ENCODE data around the gene ITPR1. TPM values are rescaled to one million over a fixed set of nuclear protein-coding genes. Genes with fewer than 3 reads are reported as not detected.

Gene ITPR1
- total RNA-seq, 1 experiment from 2014 or later, result 7.5 TPM

DNA sequence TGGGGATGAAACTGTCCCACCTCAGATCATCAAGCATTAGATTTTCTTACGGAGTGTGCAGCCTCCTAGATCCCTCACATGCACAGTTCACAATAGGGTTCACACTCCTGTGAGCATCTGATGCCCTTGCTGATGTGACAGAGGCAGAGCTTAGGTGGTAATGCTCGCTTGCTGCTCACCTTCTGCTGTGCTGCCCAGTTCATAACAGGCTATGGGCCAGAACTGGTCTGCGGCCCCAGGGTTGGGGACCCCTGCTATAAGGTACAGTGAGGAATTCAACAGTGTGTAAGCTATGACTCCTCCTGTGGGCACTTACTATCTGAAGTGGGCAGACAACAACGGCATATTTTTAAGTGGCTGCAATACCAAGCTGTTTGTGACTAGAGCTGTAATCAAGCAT lies 298.2 kb downstream of the ITPR1 start:
- Mint-ChIP-seq H3K27ac (ENCODE audit: low read depth, unreplicated experiment) (no peak overlapping the region), H3K27me3 (ENCODE audit: insufficient read depth, unreplicated experiment) (no peaks in the 10 kb centered on the region), H3K9me3 (ENCODE audit: unreplicated experiment) (no peaks in the 10 kb centered on the region), H3K4me3 (ENCODE audit: unreplicated experiment) (no peak overlapping the region), H3K36me3 (ENCODE audit: insufficient read depth, unreplicated experiment) (peaks cover 4% of the 10 kb centered on the region), H3K4me1 (ENCODE audit: insufficient read depth, unreplicated experiment) (peaks cover 4% of the 10 kb centered on the region)
- POLR2A ChIA-PET, result no interaction called here
- intact Hi-C loops (cut with micrococcal nuclease), result no loop called here
- CTCF ChIA-PET, result no interaction called here
- DNase-seq (ENCODE audit: unreplicated experiment), result no peak
- TF ChIP-seq, protein P1, sequence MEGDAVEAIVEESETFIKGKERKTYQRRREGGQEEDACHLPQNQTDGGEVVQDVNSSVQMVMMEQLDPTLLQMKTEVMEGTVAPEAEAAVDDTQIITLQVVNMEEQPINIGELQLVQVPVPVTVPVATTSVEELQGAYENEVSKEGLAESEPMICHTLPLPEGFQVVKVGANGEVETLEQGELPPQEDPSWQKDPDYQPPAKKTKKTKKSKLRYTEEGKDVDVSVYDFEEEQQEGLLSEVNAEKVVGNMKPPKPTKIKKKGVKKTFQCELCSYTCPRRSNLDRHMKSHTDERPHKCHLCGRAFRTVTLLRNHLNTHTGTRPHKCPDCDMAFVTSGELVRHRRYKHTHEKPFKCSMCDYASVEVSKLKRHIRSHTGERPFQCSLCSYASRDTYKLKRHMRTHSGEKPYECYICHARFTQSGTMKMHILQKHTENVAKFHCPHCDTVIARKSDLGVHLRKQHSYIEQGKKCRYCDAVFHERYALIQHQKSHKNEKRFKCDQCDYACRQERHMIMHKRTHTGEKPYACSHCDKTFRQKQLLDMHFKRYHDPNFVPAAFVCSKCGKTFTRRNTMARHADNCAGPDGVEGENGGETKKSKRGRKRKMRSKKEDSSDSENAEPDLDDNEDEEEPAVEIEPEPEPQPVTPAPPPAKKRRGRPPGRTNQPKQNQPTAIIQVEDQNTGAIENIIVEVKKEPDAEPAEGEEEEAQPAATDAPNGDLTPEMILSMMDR (IDR thresholded peaks at IDR 0.05; ENCODE audit: unreplicated experiment), result no peak
- no TSS peak for BruUV-seq (replicated peaks)

DNA sequence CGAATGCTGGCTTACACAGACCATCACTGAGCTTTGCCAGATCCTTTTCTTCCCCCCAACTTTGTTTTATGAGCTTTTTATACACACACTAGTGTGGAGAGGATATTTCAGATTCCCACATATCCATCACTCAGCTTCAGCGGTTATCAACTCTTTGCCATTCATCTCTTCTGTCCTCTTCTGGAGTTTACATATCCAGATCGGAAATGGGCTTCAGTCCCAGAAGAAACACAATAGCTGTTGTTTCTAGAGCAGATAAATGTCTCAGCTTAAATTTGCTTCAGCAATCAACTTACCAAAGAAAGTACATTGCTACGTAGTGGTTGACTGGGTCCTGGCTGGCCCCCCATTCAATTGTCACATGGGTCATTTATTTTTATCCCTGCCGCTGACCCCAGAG lies 300.2 kb downstream of the ITPR1 start:
- Mint-ChIP-seq H3K4me1 (ENCODE audit: insufficient read depth, unreplicated experiment) (peaks cover 4% of the 10 kb centered on the region), H3K4me3 (ENCODE audit: unreplicated experiment) (no peak overlapping the region), H3K27me3 (ENCODE audit: insufficient read depth, unreplicated experiment) (no peaks in the 10 kb centered on the region), H3K27ac (ENCODE audit: low read depth, unreplicated experiment) (no peak overlapping the region), H3K9me3 (ENCODE audit: unreplicated experiment) (no peaks in the 10 kb centered on the region), H3K36me3 (ENCODE audit: insufficient read depth, unreplicated experiment) (peaks cover 4% of the 10 kb centered on the region)
- no peak for DNase-seq (ENCODE audit: unreplicated experiment)
- CTCF ChIA-PET, result no interaction called here
- TF ChIP-seq, protein P1 (IDR thresholded peaks at IDR 0.05; ENCODE audit: unreplicated experiment), result no peak
- intact Hi-C loops (cut with micrococcal nuclease), result no loop called here
- POLR2A ChIA-PET, result no interaction called here
- no TSS peak for BruUV-seq (replicated peaks)

DNA sequence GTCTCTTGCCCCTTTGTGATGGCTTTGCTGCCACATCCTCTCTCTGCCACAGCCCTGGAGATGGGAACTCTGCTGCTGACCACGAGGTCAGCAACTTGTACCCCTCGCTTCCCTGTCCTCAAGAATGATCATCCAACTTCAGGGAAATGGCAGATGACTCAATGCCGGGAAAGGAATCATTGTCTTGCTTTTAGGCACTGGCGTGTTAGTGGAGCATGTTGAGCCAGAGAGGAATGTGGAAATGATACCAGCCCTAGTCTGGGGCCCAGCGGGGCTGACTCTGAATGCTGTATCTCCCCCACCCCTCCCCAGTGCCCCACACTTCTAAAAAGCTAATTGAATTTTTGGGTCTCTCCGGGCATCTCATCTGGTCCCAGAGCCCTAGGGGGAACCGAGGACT lies 301.2 kb downstream of the ITPR1 start:
- POLR2A ChIA-PET, result no interaction called here
- no TSS peak for BruUV-seq (replicated peaks)
- H3K4me3 Mint-ChIP-seq (ENCODE audit: unreplicated experiment), result no peak overlapping the region
- no peak overlapping the region for H3K27ac Mint-ChIP-seq (ENCODE audit: low read depth, unreplicated experiment)
- H3K9me3 Mint-ChIP-seq (ENCODE audit: unreplicated experiment), result no peaks in the 10 kb centered on the region
- peaks cover 4% of the 10 kb centered on the region for H3K36me3 Mint-ChIP-seq (ENCODE audit: insufficient read depth, unreplicated experiment)
- DNase-seq (ENCODE audit: unreplicated experiment), result no peak
- no peaks in the 10 kb centered on the region for H3K27me3 Mint-ChIP-seq (ENCODE audit: insufficient read depth, unreplicated experiment)
- H3K4me1 Mint-ChIP-seq (ENCODE audit: insufficient read depth, unreplicated experiment), result peaks cover 4% of the 10 kb centered on the region
- CTCF ChIA-PET, result no interaction called here
- TF ChIP-seq, protein P1 (IDR thresholded peaks at IDR 0.05; ENCODE audit: unreplicated experiment), result no peak
- intact Hi-C loops (cut with micrococcal nuclease), result no loop called here

DNA sequence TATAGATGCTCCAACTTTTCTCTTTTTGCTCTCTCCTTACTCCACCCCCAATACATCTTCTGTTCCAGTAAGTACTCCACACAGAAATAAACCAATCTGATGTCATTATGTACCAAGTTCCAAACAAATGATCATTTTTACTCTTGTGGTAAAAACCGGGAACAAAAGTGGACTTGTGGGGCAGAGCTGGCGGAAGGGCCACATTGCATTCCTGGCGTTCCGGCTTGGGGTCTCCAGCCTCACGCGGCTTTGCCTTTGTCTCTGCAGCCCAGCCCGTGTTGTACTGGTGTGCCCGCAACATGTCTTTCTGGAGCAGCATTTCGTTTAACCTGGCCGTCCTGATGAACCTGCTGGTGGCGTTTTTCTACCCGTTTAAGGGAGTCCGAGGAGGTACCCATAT lies 301.6 kb downstream of the ITPR1 start:
- H3K4me1 Mint-ChIP-seq (ENCODE audit: insufficient read depth, unreplicated experiment), result peaks cover 4% of the 10 kb centered on the region
- BruUV-seq (replicated peaks), result no TSS peak
- ChIA-PET POLR2A (interaction anchor here (1.0 kb wide), 1 partner anchor 12 kb away, joined by 3 read pairs; no protein-coding TSS in a partner anchor), CTCF (no interaction called here)
- intact Hi-C loops (cut with micrococcal nuclease), result no loop called here
- no peaks in the 10 kb centered on the region for H3K27me3 Mint-ChIP-seq (ENCODE audit: insufficient read depth, unreplicated experiment)
- H3K9me3 Mint-ChIP-seq (ENCODE audit: unreplicated experiment), result no peaks in the 10 kb centered on the region
- no peak overlapping the region for H3K4me3 Mint-ChIP-seq (ENCODE audit: unreplicated experiment)
- H3K27ac Mint-ChIP-seq (ENCODE audit: low read depth, unreplicated experiment), result no peak overlapping the region
- TF ChIP-seq, protein P1 (IDR thresholded peaks at IDR 0.05; ENCODE audit: unreplicated experiment), result no peak
- DNase-seq (ENCODE audit: unreplicated experiment), result no peak
- peaks cover 4% of the 10 kb centered on the region for H3K36me3 Mint-ChIP-seq (ENCODE audit: insufficient read depth, unreplicated experiment)
